AG09309 (cell line): Measurements from ENCODE around the gene IL17RB.

ENCODE experiments used
- DNase-seq: peaks from one replicate; pipeline ENCODE4 v3.0.0-alpha.2; 2010; ENCODE audit warnings: low read depth
- H3K4me3 ChIP-seq: 2 replicates; pipeline ENCODE4 v1.5.1; 2011; ENCODE audit warnings: mild to moderate bottlenecking, low read depth, low read length, moderate library complexity; ENCODE audit not compliant: control insufficient read depth
- TF ChIP-seq, protein P1 (sequence below): IDR thresholded peaks from 2 replicates; pipeline ENCODE4 v1.5.1; 2011; ENCODE audit warnings: mild to moderate bottlenecking, low read depth, low read length, inconsistent platforms; ENCODE audit not compliant: insufficient read depth, control insufficient read depth; ENCODE audit errors: missing control alignments

The IL17RB gene

GRCh38 chr3:53807117-53807810, 39.1 kb upstream of the IL17RB start:
- no peak for DNase-seq
- no peak overlapping the region for H3K4me3 ChIP-seq
- TF ChIP-seq, protein P1, sequence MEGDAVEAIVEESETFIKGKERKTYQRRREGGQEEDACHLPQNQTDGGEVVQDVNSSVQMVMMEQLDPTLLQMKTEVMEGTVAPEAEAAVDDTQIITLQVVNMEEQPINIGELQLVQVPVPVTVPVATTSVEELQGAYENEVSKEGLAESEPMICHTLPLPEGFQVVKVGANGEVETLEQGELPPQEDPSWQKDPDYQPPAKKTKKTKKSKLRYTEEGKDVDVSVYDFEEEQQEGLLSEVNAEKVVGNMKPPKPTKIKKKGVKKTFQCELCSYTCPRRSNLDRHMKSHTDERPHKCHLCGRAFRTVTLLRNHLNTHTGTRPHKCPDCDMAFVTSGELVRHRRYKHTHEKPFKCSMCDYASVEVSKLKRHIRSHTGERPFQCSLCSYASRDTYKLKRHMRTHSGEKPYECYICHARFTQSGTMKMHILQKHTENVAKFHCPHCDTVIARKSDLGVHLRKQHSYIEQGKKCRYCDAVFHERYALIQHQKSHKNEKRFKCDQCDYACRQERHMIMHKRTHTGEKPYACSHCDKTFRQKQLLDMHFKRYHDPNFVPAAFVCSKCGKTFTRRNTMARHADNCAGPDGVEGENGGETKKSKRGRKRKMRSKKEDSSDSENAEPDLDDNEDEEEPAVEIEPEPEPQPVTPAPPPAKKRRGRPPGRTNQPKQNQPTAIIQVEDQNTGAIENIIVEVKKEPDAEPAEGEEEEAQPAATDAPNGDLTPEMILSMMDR, result no peak

- TF ChIP-seq, protein P1, result no peak
- no peak overlapping the region for H3K4me3 ChIP-seq
- DNase-seq, result no peak
Measured at GRCh38 chr3:53808496-53808895, 37.9 kb upstream of the IL17RB start.

DNA sequence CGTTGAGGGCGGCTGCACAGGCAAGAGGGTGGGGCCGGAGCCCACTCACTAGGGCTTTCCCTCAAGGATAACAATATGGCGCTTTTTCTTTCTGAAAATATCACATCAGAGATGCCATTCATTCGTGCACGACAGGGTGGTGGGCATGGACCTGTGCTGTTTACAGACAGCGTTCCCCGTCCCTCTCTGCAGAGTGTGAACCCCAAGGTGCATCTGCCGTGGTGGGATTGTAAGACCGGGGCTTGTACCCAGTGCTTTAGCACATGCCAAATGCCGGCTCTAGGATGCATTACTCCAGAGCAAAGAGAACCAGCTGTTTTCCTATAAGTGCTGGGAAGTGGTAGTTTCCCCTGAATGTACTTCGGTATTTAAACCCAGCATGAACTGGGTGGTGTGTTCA, 37.1 kb upstream of the IL17RB start:
- no peak overlapping the region for H3K4me3 ChIP-seq
- TF ChIP-seq, protein P1, result no peak
- no peak for DNase-seq

DNA sequence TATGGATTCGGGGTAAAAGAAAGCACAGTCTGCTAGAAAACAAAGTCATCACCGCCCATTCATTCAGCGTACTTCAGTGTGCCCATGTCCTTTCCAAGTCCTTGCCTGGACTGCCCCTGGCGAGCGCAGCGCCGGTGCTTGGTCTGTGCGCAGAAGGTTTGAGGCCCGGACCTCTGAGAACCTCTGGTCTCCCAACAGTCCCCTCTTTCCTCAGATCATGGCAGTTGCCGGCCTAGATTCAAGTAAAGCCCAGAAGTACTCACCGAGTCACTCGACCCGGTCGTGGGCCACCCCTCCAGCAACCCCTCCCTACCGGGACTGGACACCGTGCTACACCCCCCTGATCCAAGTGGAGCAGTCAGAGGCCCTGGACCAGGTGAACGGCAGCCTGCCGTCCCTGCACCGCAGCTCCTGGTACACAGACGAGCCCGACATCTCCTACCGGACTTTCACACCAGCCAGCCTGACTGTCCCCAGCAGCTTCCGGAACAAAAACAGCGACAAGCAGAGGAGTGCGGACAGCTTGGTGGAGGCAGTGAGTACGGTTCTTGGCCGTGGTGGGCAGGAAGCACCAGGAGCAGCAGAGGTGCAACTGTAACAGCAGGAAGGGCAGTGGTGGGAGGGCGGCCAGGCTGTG, 36.5 kb upstream of the IL17RB start:
- TF ChIP-seq, protein P1, result no peak
- no peak for DNase-seq
- H3K4me3 ChIP-seq, result no peak overlapping the region

- TF ChIP-seq, protein P1, result no peak
- no peak for DNase-seq
- no peak overlapping the region for H3K4me3 ChIP-seq
Measured at GRCh38 chr3:53811143-53811927, 35.0 kb upstream of the IL17RB start.

- DNase-seq, result no peak
- H3K4me3 ChIP-seq, result no peak overlapping the region
- TF ChIP-seq, protein P1, result peak; percentile 35
Measured at GRCh38 chr3:53812434-53812833, 33.9 kb upstream of the IL17RB start.
